Small intestine (tissue), 7 donors: ENCODE measurements around the gene LIMA1. TPM values are rescaled to one million over a fixed set of nuclear protein-coding genes. Genes with fewer than 3 reads are reported as not detected.
"Not testable (repeated sequence)": the region's sequence is repeated elsewhere in the genome, so short reads cannot be mapped to it uniquely, and the experiment has no call there.

Experiments used
- DNase-seq, 2 donors: peaks; one replicate each; pipeline versions ENCODE4 v3.0.0 to v3.0.0-alpha.2; 2013
- FAIRE-seq: peaks from 2 replicates; lab custom pipeline; 2012; peaks lifted over from hg19 to GRCh38; lab: Jason Lieb, UNC
- H3K27ac ChIP-seq, 3 donors: one replicate each; pipeline ENCODE4 v1.5.1; 2013; ENCODE audit warnings: low read length in 2 of 3, mild to moderate bottlenecking in 2 of 3, control low read depth in 1 of 3, inconsistent platforms in 1 of 3, low read depth in 1 of 3, moderate library complexity in 1 of 3
- H3K27me3 ChIP-seq, 3 donors: one replicate each; pipeline ENCODE4 v1.6.1; 2013; ENCODE audit warnings: low read length in 3 of 3, inconsistent platforms in 1 of 3; ENCODE audit not compliant: control insufficient read depth in 3 of 3, insufficient read depth in 3 of 3
- H3K36me3 ChIP-seq, 3 donors: one replicate each; pipeline ENCODE4 v1.6.1; 2013; ENCODE audit warnings: low read length in 3 of 3, inconsistent platforms in 1 of 3, low read depth in 1 of 3, mild to moderate bottlenecking in 1 of 3, moderate library complexity in 1 of 3; ENCODE audit not compliant: control insufficient read depth in 3 of 3, insufficient read depth in 2 of 3
- H3K4me1 ChIP-seq, 3 donors: one replicate each; pipeline ENCODE4 v1.6.1; 2013; ENCODE audit warnings: low read length in 2 of 3, inconsistent platforms in 1 of 3, low read depth in 1 of 3, mild to moderate bottlenecking in 1 of 3, moderate library complexity in 1 of 3; ENCODE audit not compliant: control insufficient read depth in 3 of 3, insufficient read depth in 2 of 3
- H3K4me3 ChIP-seq, 3 donors: one replicate each; pipeline ENCODE4 v1.5.1; 2013; ENCODE audit warnings: low read length in 3 of 3, control low read depth in 1 of 3, inconsistent platforms in 1 of 3, low read depth in 1 of 3, mild to moderate bottlenecking in 1 of 3, moderate library complexity in 1 of 3
- H3K9me3 ChIP-seq, 2 donors: one replicate each; pipeline ENCODE4 v1.6.1; 2013; ENCODE audit warnings: low read depth in 1 of 2, low read length in 1 of 2; ENCODE audit not compliant: control insufficient read depth in 2 of 2, insufficient read depth in 1 of 2
- WGBS, 3 donors: extraction: QIAGEN DNeasy Blood & Tissue Kit; methylation state at CpG; one replicate each; pipeline ENCODE4 v1.1.7; 2013; 5-methylcytosine and 5-hydroxymethylcytosine counted together
- polyA plus RNA-seq, 4 donors: library from polyadenylated mRNA; stranded (reverse) in 3 of 4; unstranded in 1 of 4; fragments of 200-250 nt in 3 of 4; fragments of 120-200 nt in 1 of 4; gene quantifications; one replicate each; pipeline versions ENCODE4 v1.2.1 to v1.2.3, GENCODE V29; 2013
- donor health status: healthy with polysubstance abuse.
- donor health status: control.
- donor health status: control.
- donor health status: Bipolar disorder and iron deficiency.
- donor health status: healthy.

Gene LIMA1
- polyA plus RNA-seq, 4 donors = 89.7 to 219 (median 114) TPM

DNA sequence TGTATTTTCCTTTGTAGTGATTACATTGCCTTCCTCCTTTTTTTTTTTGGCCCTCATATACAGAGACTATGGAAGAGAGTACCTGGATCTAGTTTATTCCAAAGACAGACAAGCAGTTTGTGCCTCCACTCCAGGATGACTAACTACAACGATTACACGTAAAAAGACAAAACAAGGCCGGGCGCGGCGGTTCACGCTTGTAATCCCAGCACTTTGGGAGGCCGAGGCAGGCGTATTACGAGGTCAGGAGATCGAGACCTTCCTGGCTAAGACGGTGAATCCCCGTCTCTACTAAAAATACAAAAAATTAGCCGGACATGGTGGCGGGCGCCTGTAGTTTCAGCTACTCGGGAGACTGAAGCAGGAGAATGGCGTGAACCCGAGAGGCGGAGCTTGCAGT is 118.4 kb downstream of the LIMA1 start:
- DNase-seq = no peak
- WGBS, 3 donors = 94 to 97% (median 96%) methylated on average over 15 to 20 of the region's 20 CpGs
- no peak for FAIRE-seq
- Histone ChIP-seq H3K4me3 (no peak overlapping the region), H3K27me3 (no peaks in the 10 kb centered on the region), H3K36me3 (peaks cover 0 to 4% (median 0%) of the 10 kb centered on the region in 3 donors), H3K9me3 (peaks cover 0 to 4% of the 10 kb centered on the region in 2 donors), H3K27ac (no peak overlapping the region), H3K4me1 (peaks cover 3 to 16% (median 4%) of the 10 kb centered on the region in 3 donors)

DNA sequence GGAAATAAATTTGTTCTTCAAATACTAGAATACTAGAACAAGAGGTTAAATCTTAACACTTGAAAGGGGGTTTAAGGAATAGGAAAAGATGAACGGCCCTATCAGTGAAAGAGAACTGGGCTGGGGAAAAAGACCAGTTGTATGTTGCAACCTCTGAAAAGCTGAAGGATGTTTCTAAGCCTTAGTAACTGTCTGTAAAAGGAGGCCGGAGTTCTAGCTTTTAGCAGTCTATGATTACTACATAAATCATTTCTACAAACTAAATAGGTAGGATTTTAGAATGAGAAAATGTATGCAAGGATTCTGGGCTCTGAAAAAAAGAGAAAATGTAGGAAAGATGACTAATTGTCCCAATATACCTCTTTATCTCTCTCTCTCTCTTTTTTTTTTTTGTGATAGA is 121.1 kb downstream of the LIMA1 start:
- no peaks in the 10 kb centered on the region for H3K9me3 ChIP-seq
- WGBS, 3 donors = 80 to 88% (median 82%) methylated on average over 2 of the region's 2 CpGs
- FAIRE-seq (no peak), DNase-seq (no peak)
- H3K27ac ChIP-seq = no peak overlapping the region
- no peak overlapping the region for H3K4me3 ChIP-seq
- H3K27me3 ChIP-seq = no peaks in the 10 kb centered on the region
- H3K36me3 ChIP-seq = peaks cover 0 to 6% (median 0%) of the 10 kb centered on the region in 3 donors
- peaks cover 3 to 9% (median 4%) of the 10 kb centered on the region in 3 donors for H3K4me1 ChIP-seq

DNA sequence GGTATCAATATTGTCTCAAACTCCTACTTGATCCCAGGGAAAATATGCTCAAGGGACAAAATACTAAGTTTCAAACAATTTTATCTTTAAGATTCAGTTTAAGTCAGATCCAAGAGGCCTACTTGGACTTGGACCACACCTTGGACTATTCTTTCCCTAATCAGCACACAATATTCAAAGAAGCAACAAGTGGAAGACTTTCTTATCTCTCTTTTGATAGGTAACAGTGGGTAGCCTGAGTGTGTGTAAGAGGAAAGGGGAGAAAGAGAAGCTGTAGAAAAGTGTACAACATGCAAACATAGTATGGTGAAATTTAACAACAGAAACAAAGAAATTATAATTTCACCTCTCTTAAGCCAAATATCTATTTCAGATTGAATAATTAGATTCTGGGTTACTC is 122.7 kb downstream of the LIMA1 start:
- Histone ChIP-seq H3K27me3 (no peaks in the 10 kb centered on the region), H3K4me3 (no peak overlapping the region), H3K4me1 (peaks cover 0 to 9% (median 0%) of the 10 kb centered on the region in 3 donors), H3K9me3 (no peaks in the 10 kb centered on the region), H3K36me3 (peaks cover 0 to 9% (median 0%) of the 10 kb centered on the region in 3 donors), H3K27ac (no peak overlapping the region)
- FAIRE-seq = no peak
- no peak for DNase-seq

DNA sequence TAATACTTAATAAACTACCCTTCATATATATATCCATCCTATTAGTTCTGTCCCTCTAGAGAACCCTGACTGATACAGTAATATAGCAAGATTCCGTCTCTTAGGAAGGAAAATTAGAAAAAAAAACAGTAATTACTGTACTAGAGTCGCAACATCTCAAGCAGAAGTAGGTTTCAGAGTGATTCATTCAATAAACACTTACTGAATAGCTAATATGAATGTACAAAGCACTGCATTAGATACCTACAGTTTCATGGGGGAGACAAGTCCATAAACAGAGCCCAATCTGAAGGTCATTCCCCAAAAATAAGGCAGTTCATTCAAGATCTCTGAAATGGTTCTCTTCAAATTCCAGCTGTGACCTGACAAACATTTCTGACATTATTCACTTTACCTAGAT is 126.1 kb downstream of the LIMA1 start:
- no peaks in the 10 kb centered on the region for H3K27me3 ChIP-seq
- no peak overlapping the region for H3K27ac ChIP-seq
- H3K4me3 ChIP-seq = no peak overlapping the region
- DNase-seq (no peak), FAIRE-seq (no peak)
- no peaks in the 10 kb centered on the region for H3K9me3 ChIP-seq
- H3K36me3 ChIP-seq = peaks cover 0 to 14% (median 0%) of the 10 kb centered on the region in 3 donors
- H3K4me1 ChIP-seq = peaks cover 0 to 9% (median 0%) of the 10 kb centered on the region in 3 donors
- 85 to 90% (median 86%) methylated on average over 2 of the region's 2 CpGs for WGBS, 3 donors

DNA sequence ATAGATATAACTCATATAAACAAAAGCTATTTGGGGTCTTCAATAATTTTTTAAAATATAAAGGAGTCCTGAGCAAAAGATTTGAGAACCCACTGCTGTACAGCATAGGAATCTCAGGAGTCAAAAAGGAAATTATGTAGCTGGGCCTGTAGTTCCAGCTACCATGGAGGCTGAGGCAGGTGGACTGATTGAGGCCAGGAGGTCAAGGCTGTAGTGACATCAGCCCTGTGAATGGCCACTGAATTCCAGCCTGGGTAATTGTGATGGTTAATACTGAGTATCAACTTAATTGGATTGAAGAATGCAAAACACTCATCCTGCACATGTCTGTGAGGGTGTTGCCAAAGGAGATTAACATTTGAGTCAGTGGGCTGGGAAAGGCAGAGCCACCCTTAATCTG is 126.7 kb downstream of the LIMA1 start:
- H3K4me3 ChIP-seq = no peak overlapping the region
- peaks cover 0 to 14% (median 0%) of the 10 kb centered on the region in 3 donors for H3K36me3 ChIP-seq
- DNase-seq = no peak
- no peaks in the 10 kb centered on the region for H3K9me3 ChIP-seq
- no peaks in the 10 kb centered on the region for H3K27me3 ChIP-seq
- no peak for FAIRE-seq
- H3K4me1 ChIP-seq = peaks cover 0 to 9% (median 0%) of the 10 kb centered on the region in 3 donors
- no peak overlapping the region for H3K27ac ChIP-seq

DNA sequence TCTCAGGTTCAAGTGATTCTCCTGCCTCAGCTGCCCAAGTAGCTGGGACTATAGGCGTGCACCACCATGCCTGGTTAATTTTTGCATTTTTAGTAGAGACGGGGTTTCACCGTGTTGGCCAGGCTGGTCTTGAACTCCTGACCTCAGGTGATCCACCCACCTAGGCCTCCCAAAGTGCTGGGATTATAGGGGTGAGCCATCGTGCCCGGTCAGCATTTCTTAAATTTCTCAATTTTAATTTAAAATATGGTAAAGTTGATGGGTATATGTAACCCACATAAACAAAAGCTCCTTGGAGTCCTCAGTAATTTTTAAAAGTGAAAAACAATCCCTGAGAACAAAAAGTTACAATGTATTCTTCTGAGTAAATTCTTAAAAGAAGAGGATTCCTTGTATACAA is 128.4 kb downstream of the LIMA1 start:
- H3K4me3 ChIP-seq, FAIRE-seq, H3K4me1 ChIP-seq, DNase-seq, H3K27ac ChIP-seq, H3K9me3 ChIP-seq, H3K27me3 ChIP-seq: not testable (repeated sequence)
- 89 to 91% (median 91%) methylated on average over 5 of the region's 5 CpGs for WGBS, 3 donors
- H3K36me3 ChIP-seq = peaks cover 0 to 14% (median 0%) of the 10 kb centered on the region in 3 donors

DNA sequence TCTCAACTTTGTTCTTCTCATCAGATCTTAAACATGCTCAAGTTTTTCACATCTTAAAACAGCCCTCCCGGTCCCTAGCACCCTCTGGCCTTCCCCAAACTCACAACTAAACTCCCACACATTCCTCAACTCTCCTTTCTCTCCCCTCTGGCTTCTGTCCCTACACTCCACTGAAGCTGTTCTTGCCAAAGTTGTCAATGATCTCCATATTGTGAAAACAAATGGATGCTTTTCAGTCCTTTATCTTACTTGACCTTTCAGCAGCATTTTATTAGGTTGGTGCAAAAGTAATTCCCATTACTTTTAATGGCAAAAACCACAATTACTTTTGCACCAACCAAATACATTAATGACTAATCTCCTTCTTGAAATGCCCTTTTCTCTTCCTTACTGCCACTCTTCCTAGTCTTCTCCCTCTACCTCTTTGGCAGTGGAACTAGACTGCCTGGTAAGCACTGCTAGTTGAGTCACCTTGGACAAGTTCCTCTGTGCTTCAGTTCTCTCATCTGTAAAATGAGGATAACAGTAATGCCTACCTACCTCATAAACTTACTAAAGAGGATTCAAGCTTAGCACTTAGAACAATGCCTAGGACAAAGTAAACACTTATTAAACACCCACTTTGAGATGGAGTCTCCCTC is 132.2 kb downstream of the LIMA1 start:
- DNase-seq (no peak), FAIRE-seq (no peak)
- Histone ChIP-seq H3K9me3 (no peaks in the 10 kb centered on the region), H3K27ac (no peak overlapping the region), H3K27me3 (no peaks in the 10 kb centered on the region), H3K4me3 (no peak overlapping the region), H3K36me3 (peaks cover 0 to 9% (median 0%) of the 10 kb centered on the region in 3 donors), H3K4me1 (no peaks in the 10 kb centered on the region)
- 58 to 84% (median 69%) methylated on average over 1 of the region's 1 CpG for WGBS, 3 donors

DNA sequence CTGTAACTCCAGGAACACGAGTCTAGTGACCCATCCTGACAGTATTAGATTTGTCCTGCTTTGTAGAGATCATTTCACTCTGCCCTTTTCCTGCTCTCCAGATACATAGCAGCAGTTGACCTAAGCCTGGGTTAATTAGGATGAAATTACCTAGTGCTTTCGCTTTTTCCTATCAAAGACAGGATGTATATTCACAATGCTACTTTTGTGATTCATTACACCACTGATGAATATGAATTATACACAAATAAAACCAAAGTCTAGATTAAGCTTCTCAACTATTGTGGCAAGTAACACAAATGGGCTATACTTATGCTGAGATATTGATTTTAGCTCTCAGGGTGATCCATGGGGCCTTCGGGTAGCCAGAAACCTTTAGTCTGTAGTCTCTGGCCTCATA is 134.0 kb downstream of the LIMA1 start:
- Histone ChIP-seq H3K27me3 (no peaks in the 10 kb centered on the region), H3K4me1 (no peaks in the 10 kb centered on the region), H3K9me3 (no peaks in the 10 kb centered on the region), H3K4me3 (no peak overlapping the region), H3K36me3 (peaks cover 0 to 9% (median 0%) of the 10 kb centered on the region in 3 donors), H3K27ac (no peak overlapping the region)
- FAIRE-seq (no peak), DNase-seq (no peak)
- WGBS, 3 donors = 39 to 57% (median 40%) methylated on average over 3 of the region's 3 CpGs

DNA sequence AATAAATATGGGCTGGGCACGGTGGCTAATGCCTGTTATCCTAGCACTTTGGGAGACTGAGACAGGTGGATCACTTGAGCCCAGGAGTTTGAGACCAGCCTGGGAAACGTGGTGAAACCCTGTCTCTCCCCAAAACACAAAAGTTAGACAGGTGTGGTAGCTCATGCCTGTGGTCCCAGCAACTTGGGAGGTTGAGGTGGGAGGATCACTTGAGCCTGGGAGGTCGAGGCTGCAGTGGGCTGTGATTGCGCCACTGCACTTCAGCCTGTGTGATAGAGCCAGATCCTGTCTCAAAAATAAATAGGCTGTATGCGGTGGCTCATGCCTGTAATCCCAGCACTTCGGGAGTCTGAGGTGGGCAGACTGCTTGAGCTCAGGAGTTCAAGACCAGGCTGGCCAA is 135.3 kb downstream of the LIMA1 start:
- not testable (repeated sequence) for H3K27ac ChIP-seq, DNase-seq, FAIRE-seq, H3K4me3 ChIP-seq, H3K9me3 ChIP-seq, H3K27me3 ChIP-seq, H3K4me1 ChIP-seq, H3K36me3 ChIP-seq
- 88 to 91% (median 90%) methylated on average over 6 of the region's 6 CpGs for WGBS, 3 donors
